PFSK-1 (cell line): Measurements from ENCODE around the gene DGLUCY.

Experiments
- FOXP2 ChIP-seq: optimal IDR thresholded peaks from 2 replicates; pipeline ENCODE3; 2011; ENCODE audit warnings: borderline replicate concordance, control low read depth, inconsistent platforms; ENCODE audit not compliant: insufficient read depth; ENCODE audit errors: extremely low read length, extremely low read depth
- POLR2AphosphoS5 ChIP-seq: IDR thresholded peaks from 2 replicates; pipeline ENCODE4 v1.6.1; 2012; ENCODE audit warnings: low read depth, mild to moderate bottlenecking, control low read depth, low read length, moderate library complexity
- REST ChIP-seq, 2 experiments: IDR thresholded peaks; 2 replicates each; pipeline versions ENCODE4 v1.6.1 to v1.8.0; 2011 to 2012; ENCODE audit warnings: low read depth in 2 of 2, low read length in 2 of 2, control low read depth in 1 of 2, inconsistent platforms in 1 of 2, mild to moderate bottlenecking in 1 of 2, moderate library complexity in 1 of 2; ENCODE audit not compliant: insufficient read depth in 1 of 2
- SIN3A ChIP-seq: IDR thresholded peaks from 2 replicates; pipeline ENCODE4 v1.6.1; 2012; ENCODE audit warnings: mild to moderate bottlenecking, low read length, moderate library complexity, borderline replicate concordance; ENCODE audit not compliant: insufficient read depth
- TAF1 ChIP-seq: IDR thresholded peaks from 2 replicates; pipeline ENCODE4 v1.6.1; 2012; ENCODE audit warnings: low read length, control low read depth, borderline replicate concordance; ENCODE audit not compliant: insufficient read depth

Gene DGLUCY

GRCh38 chr14:91125801-91126200 lies 11.9 kb downstream of the DGLUCY start:
- TF ChIP-seq POLR2AphosphoS5, result no peak
- TF ChIP-seq FOXP2, result no peak
- no peak for TF ChIP-seq TAF1
- TF ChIP-seq REST (IDR thresholded peaks at IDR 0.05; ENCODE audit: insufficient read depth in 1 of 2, low read depth in 2 of 2, low read length in 2 of 2), result no peak
- TF ChIP-seq SIN3A, result no peak

- no peak for TF ChIP-seq SIN3A
Observed at GRCh38 chr14:91126761-91127160, 12.9 kb downstream of the DGLUCY start.

- TF ChIP-seq SIN3A (no peak), REST (IDR thresholded peaks at IDR 0.05; ENCODE audit: insufficient read depth in 1 of 2, low read depth in 2 of 2, low read length in 2 of 2) (no peak), TAF1 (no peak), POLR2AphosphoS5 (no peak), FOXP2 (no peak)
Observed at GRCh38 chr14:91127401-91127801, 13.5 kb downstream of the DGLUCY start.

- TF ChIP-seq FOXP2 (no peak), TAF1 (no peak), SIN3A (no peak), POLR2AphosphoS5 (no peak), REST (IDR thresholded peaks at IDR 0.05; ENCODE audit: insufficient read depth in 1 of 2, low read depth in 2 of 2, low read length in 2 of 2) (no peak)
Observed at GRCh38 chr14:91127924-91128323, 14.1 kb downstream of the DGLUCY start.

GRCh38 chr14:91128699-91129098 lies 14.8 kb downstream of the DGLUCY start:
- TF ChIP-seq FOXP2, result no peak

GRCh38 chr14:91129261-91129660 lies 15.4 kb downstream of the DGLUCY start:
- no peak for TF ChIP-seq POLR2AphosphoS5
- no peak for TF ChIP-seq FOXP2
- no peak for TF ChIP-seq TAF1
- no peak for TF ChIP-seq REST (IDR thresholded peaks at IDR 0.05; ENCODE audit: insufficient read depth in 1 of 2, low read depth in 2 of 2, low read length in 2 of 2)
- no peak for TF ChIP-seq SIN3A
